GM18517 (cell line): ENCODE results near the gene DNAJB8.

ENCODE experiments used
- ATAC-seq: cut with Tn5 transposase; IDR thresholded peaks from one replicate; pipeline ENCODE4 v1.9.1; 2021; ENCODE audit warnings: mild to moderate bottlenecking, moderate library complexity; ENCODE audit not compliant: unreplicated experiment

The DNAJB8 gene

DNA sequence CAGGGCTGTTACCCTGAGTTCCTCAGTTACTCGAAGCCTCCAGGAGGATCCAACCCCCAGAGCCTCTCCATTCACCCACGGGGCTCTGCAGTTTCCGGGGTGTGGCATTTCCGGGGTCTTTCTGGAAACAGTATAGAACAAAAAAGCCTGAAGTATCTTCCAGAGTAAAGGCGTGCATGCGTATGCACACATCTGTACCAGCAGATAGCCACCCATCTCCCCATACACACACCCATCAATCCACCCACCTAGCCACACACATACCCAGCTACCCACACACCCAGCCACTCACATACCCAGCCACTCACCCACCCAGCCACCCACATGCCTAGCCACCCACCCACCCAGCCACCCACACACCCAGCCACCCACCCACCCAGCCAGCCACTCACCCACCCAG, 2.9 kb upstream of the DNAJB8 start:
- ATAC-seq, result no peak

DNA sequence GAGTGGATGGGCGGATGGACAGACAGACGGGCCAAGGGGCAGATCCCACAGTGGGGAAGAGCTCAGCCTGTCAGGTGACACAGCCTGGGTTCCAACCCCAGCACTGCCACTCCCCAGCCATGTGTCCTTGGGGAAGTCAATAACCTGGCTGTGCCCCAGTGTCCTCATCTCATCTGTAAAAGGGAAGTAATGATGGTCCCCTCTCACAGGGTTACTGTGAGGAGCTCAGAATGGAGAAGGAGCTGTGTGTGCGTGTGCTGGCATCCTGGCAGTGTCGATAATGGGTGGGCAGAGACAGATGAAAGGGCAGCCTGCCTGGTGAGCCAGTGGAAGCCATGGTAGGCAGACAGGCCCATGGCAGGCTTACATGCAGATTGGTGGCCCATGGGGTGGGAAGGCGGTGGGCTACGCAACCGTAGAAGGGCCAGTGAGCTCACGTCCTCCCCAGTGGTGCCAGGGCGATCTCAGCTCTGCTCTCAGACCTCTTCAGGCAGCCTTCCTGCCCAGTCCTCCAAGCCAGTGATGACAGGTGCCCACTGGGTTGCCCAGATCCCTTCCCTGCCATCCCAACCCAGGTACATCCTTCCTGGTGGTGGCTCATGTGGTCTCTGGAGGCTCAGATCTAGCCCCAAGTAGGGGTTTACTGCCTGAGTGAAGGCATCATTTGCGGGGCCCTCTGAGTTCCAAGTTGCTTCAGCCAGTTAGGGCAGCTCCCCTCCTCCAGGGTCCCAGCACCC, 2.3 kb upstream of the DNAJB8 start:
- ATAC-seq, result no peak

DNA sequence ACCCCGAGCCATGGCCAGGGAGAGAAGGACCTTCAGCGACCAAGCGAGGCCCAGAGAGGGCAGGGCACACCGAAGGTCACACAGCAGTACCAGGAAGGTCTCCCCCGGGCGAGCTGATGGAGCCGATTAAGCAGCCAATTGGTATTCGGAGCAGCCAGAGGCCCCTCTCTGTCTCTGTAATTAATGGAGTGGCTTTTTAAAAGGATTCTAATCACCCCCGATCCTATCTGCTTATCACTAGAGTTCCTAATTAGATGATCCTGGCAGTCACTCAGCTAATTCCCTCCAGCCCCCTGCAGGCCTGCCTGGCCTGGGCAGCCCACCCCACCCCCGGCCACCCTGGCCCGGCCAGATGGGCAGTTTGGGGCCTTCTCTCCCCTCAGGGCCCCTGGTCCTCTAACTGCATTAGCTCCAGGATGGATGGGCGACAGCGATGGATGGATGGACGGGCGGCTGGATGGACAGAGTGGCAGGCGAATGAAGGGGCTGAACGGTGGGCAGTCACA, 1.6 kb upstream of the DNAJB8 start:
- no peak for ATAC-seq

DNA sequence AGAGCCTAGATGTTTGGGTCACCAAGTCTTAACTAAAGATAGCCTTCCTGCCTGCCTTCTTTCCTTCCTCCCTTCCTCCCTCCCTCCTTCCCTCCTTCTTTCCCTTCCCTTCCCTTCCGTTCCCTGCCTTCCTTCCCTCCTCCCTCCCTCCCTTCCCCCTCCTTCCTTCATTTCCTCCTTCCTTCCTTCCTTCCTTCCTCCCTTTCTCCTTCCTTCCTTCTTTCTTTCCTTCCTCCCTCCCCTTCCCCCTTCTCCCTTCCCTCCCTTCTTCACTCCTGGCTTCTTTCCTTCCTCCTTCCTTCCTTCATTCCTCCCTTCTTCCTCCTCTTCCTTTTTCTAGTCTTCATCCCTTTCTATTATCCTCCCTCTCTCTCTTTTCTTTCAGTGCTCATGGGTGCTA, 2.0 kb downstream of the DNAJB8 start:
- no peak for ATAC-seq

- no peak for ATAC-seq
These were observed 2.5 kb downstream of the DNAJB8 start for GRCh38 chr3:128464188-128464587.

- ATAC-seq, result no peak
These were observed 2.9 kb downstream of the DNAJB8 start for GRCh38 chr3:128463771-128464170.

- ATAC-seq, result no peak
These were observed 3.3 kb downstream of the DNAJB8 start for GRCh38 chr3:128463354-128463753.

- no peak for ATAC-seq
These were observed 3.8 kb downstream of the DNAJB8 start for GRCh38 chr3:128462931-128463330.

DNA sequence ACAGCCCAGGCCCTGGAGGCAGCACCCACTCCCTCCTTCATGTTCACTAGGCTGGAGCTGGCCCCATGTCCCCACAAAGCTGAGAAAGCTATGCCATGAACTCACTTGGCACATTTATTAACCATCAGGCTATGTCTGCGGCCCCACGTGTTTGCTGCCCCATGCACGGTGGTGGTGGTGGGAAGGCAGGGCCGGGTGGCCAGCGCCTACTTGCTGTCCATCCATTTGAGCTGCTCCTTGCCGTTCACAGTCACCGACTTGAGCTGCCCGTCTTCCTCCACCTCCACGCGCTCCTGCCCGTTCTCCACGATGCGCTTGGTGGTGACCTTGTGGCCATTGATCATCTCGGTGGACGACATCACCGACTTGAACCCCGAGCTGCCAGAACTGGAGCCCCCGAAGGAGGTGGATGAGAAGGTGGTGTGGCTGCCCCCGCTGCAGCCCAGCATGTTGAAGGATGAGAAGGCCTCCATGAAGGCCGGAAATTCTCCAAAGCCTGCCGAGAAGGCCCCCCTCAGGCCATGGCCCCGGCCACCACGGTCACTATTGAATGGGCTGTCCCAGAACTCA, 4.3 kb downstream of the DNAJB8 start:
- ATAC-seq, result no peak

GRCh38 chr3:128461731-128462130, 5.0 kb downstream of the DNAJB8 start:
- ATAC-seq, result no peak

DNA sequence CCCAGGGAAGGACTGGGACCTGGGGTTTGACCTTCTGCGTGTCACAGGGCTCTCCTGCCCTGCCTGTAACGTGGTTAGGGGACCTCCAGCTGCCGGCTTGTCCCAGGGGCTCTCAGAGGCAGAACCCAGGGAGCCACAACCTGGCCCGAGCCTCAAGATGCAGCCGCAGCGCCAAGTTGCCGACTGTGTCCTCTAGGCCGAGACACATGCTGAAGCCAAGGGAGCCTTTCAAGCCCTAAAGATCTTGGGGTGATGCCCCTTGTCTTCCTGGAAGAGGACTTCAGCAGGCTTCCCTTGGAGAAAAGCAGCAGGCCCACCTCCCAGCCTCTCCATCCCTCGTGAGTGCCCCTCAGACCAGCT, 7.2 kb downstream of the DNAJB8 start:
- ATAC-seq, result no peak

DNA sequence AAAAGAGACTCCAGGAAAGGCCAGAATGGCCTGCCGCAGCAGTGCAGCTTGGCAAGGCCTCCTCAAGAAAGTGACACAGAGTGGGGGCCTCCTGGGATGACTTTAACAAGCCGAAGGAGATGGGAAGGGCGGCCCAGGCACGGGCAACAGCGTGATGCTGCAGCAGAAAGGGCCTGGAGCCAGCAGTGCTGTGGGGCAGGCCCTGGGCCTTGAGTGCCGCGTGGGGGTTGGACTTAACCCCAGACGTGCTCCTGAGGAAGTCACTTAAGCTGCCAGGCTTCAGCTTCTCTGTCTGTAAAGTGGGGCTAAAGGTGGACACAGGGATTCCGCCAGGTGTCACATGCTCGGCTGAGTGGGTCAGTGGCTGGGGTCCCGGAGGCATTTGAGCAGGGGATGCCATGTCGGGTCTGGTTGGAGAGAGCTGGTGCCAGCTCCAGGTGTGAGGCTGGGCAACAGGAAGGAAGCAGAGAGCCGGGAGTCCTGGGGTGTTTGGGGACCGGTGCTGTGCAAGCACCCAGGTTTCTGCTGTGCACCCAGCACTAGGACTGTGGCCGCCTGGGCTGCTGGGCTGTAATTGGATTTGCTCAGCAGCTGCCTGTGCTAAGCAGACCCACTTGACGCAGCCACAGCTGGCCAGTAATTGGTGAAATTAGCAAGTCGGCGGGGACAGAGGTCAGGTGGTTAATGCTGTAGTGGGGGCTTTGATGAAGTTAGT, 7.8 kb downstream of the DNAJB8 start:
- no peak for ATAC-seq

DNA sequence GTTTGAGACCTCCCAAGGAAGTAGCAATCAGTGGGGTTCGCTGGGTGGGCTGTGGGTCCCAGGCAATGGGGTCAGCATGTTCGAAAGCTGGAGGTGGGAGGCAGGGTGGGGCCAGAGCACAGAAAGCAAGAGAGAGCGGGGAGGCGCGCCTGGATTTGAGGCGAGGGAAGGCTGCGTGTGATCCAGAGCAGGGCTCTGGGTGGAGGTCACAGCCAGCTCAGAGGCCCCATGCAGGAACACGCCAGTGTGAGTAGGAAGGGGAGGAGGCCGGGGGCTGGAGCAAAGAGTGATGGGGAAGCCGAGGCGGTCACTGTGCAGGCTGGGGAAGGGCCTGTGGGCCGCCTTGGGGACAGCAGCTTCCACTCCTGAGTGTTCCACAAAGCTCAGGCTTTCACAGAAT, 8.8 kb downstream of the DNAJB8 start:
- no peak for ATAC-seq

DNA sequence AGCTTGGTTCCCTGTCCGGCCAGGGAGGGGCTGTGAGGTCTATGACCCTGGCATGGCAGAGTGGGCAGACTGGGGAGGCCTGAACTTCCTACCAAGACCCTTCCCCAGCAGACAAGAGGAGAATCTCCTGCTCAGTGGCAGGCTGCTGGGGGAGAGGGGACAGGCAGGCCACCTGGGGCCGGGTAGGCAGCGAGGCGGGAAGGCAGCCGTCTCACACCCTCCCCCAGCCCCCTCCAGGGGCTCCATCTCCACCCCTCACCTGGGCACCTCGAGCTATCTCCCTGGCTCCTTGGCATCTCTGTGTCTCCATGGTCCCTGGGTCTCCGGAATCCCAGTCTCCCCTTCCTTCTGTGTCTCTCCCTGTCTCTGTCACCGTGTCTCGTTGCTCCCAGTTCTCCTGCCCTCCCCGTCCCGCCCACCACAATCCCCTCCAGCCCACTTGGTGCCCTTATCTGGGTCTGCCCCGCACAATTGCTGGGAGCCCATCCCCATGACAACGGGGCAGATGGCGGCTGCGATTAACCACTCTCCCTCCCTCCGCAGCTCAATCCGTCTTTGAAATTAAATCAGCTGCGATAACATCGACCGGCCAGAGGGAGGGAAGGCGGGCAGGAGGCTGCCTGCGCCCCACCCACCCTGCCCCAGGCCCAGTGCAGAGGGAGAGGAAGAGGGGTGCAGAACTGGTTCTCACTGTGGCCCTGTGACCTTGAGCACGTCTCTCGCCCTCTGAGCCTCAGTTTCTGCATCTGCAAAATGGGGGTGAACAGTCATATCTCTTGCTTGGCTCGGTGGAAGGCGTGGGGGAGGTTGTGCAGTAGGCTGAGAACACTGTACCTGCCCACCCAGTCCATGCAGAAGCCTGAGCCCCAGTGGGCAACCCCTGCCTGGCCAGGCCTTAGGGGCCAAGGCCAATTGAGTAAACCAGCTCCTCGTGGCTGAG, 9.6 kb downstream of the DNAJB8 start:
- ATAC-seq, result no peak

- no peak for ATAC-seq
These were observed 10.6 kb downstream of the DNAJB8 start for GRCh38 chr3:128455786-128456748.

DNA sequence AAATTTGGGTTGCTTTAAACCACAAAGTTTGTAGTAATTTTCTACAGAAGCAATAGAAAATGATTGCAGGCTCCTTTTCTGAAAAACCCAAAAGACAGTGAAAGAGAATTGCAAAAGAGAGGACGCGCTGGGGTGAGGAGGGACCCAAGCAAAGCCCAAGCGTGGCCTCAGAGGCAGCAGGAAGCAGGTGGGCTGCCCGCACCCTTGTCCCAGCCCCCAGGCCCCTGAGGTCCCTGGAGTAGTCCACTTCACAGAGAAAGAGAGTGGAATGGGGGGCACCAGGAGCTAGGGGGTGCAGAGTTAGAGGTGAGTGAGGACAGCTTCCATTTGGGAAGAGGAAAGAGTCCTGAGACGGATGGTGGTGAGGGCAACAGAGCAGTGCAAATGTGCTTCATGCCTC, 11.6 kb downstream of the DNAJB8 start:
- no peak for ATAC-seq

DNA sequence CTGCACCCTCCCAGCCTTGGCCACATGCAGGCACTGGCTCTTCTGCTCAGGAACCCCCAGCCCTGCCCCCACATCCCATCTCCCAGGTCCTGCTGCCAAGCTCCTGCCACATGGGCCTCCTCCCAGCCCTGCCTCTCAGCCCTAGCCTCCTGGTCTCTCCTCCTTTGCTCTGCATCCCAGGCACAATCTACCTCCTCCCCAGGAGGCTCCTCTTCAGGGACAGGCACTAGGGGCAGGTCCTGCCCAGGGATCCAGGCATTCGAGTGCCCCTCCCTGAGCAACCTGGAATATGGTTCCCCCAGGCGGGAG, 12.4 kb downstream of the DNAJB8 start:
- ATAC-seq, result no peak

- ATAC-seq, result no peak
These were observed 13.0 kb downstream of the DNAJB8 start for GRCh38 chr3:128453501-128454309.

GRCh38 chr3:128452678-128453275, 13.9 kb downstream of the DNAJB8 start:
- no peak for ATAC-seq
